Brain microvascular endothelial cell (primary cell): ENCODE results near the gene MRPL10.

ENCODE experiments used
- DNase-seq: peaks from one replicate; pipeline ENCODE4 v3.0.0-alpha.2; 2020
- H3K27ac ChIP-seq: fragments of 250-450 bp; sonication (Bioruptor Pico); 2 replicates; pipeline ENCODE4 v1.5.1; 2020; ENCODE audit warnings: mild to moderate bottlenecking, moderate library complexity
- H3K27me3 ChIP-seq: fragments of 250-450 bp; sonication (Bioruptor Pico); replicated peaks from 2 replicates; pipeline ENCODE4 v1.5.1; 2020; ENCODE audit warnings: mild to moderate bottlenecking
- H3K36me3 ChIP-seq: fragments of 250-450 bp; sonication (Bioruptor Pico); replicated peaks from 2 replicates; pipeline ENCODE4 v1.5.1; 2020; ENCODE audit warnings: mild to moderate bottlenecking
- H3K4me3 ChIP-seq: 2 replicates; pipeline ENCODE4 v1.5.1; 2011; ENCODE audit warnings: low read depth, mild to moderate bottlenecking, control low read depth, low read length, moderate library complexity
- in situ Hi-C: cut with HindIII; loops from 2 replicates; pipeline ENCODE4 v1.10.0; 2017; ENCODE audit warnings: low sequenced_read_pairs, low pct_ligation_motif_present
- TF ChIP-seq, protein P1 (sequence below): IDR thresholded peaks from 2 replicates; pipeline ENCODE4 v1.5.1; 2011; ENCODE audit warnings: low read depth, mild to moderate bottlenecking, moderate library complexity, low read length, control low read depth, inconsistent platforms; ENCODE audit errors: missing control alignments

The MRPL10 gene

DNA sequence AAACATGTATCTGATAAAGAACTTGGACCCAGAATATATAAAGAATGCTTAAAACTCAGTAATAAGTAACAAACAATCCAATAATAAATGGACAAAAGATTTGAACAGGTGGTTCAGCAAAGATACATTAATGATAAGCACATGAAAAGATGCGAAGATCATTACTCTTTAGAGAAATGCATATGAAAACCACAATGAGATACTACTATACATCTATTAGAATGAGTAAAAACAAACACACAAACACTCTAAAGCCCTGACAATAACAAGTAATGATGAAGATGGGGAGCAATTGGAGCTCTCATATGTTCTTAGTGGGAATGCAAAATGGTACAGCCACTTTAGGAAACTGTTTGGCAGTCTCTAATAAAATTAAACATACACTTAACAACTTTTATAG, 38.9 kb downstream of the MRPL10 start:
- Histone ChIP-seq H3K27me3 (peaks cover 48% of the 10 kb centered on the region), H3K4me3 (no peak overlapping the region), H3K36me3 (no peaks in the 10 kb centered on the region), H3K27ac (no peak overlapping the region)
- DNase-seq = no peak
- in situ Hi-C loops = no loop called here
- TF ChIP-seq, protein P1, sequence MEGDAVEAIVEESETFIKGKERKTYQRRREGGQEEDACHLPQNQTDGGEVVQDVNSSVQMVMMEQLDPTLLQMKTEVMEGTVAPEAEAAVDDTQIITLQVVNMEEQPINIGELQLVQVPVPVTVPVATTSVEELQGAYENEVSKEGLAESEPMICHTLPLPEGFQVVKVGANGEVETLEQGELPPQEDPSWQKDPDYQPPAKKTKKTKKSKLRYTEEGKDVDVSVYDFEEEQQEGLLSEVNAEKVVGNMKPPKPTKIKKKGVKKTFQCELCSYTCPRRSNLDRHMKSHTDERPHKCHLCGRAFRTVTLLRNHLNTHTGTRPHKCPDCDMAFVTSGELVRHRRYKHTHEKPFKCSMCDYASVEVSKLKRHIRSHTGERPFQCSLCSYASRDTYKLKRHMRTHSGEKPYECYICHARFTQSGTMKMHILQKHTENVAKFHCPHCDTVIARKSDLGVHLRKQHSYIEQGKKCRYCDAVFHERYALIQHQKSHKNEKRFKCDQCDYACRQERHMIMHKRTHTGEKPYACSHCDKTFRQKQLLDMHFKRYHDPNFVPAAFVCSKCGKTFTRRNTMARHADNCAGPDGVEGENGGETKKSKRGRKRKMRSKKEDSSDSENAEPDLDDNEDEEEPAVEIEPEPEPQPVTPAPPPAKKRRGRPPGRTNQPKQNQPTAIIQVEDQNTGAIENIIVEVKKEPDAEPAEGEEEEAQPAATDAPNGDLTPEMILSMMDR = no peak

DNA sequence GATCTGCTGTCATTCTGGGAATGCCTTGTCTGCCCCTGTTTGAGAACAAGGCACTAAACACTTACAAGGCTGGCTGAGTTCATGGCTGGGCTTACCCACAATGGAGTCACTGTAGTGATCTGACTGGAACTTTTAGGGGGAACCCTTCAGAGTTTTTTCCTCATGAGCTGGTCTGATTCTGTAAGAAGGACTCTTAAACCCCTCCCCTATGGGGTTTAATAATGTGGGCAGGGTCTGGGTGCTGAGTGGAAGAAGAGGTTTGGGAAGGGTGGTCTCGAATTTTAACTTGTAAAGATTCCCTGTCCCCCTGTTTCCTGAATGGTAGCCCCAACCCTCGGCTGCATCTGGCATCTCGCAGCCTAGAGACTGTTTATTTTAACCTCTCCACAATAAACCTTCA, 40.3 kb downstream of the MRPL10 start:
- H3K27ac ChIP-seq = no peak overlapping the region
- no peaks in the 10 kb centered on the region for H3K36me3 ChIP-seq
- no peak for DNase-seq
- peaks cover 48% of the 10 kb centered on the region for H3K27me3 ChIP-seq
- in situ Hi-C loops = no loop called here
- TF ChIP-seq, protein P1 = no peak
- H3K4me3 ChIP-seq = no peak overlapping the region

DNA sequence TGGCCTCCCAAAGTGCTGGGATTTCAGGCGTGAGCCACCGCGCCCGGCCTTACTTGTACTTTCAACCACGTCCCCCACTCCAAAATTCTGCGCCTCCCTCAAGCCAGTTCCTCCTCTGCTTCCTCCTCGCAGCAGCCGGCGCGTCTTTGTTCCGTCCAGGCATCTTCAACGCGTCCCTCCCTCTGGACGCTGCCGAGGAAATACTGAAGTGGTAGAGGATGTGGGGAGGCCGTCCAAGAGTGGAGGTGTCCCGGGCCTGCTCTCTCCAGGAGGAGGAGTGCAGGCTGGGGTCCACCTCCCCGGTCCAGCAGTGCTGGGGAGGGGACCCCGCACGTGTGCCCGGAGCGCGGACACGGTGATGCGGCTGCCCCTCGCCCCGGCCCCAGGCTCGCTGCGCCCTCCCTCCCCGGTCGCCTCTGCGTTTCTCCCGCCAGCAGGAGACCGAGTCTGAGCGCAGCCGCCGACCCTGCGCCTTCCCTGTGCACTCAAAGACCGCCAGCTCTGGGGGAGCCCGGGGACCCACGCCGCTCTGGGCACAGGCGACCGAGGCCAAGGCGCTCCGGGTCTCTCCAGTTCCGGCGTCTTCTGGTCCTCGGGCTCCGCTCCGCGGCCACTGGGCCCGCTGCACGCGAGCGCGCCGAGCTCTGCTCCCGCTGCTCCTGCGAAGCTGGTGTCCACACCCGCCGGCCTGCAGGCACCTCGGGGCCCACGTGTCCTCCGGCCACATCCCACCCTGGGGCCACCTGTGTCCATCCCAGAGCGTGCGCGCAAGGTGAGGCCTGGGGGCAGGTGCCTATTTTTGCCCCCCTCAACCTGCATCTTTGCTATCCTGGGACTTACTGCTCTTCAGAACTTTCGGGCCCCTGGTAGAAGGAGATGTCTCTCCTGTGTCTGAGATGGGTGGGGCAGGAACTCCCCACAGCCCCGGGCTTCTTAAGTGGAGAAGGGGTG, 41.5 kb downstream of the MRPL10 start:
- Histone ChIP-seq H3K27ac (no peak overlapping the region), H3K27me3 (peaks cover 45% of the 10 kb centered on the region), H3K36me3 (no peaks in the 10 kb centered on the region), H3K4me3 (peak overlapping the region; percentile 31)
- peak; percentile 19 for DNase-seq
- in situ Hi-C loops = no loop called here
- TF ChIP-seq, protein P1 = peak; percentile 59

DNA sequence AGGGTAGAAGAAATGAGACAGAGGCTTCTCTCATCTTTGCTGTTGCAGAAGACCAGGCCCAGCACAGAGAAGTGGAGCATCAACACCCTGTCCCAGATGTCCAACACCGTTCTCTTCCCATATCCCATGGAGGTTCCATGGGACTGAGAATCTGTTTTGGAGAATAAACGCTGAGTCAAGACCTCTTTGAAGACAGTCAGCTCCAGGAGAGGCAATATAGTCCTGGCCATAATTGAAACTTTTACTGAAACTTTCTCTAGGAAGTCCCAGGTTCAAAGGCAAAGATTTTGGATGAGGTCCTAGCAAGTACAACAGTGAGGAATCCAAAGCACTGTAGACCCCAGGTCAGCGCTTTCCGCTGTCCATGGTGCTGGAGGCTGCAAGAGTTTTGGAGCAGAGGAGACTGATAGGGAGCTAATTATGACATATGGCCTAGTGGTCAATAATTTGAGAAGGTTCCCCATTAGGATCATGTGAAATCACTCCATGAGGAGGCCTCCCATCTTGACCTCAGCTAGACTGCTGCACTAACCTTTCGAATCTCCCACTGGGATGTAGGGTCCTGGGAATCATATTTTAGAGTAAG, 45.7 kb downstream of the MRPL10 start:
- H3K27me3 ChIP-seq = peaks cover 22% of the 10 kb centered on the region
- in situ Hi-C loops = no loop called here
- no peak for DNase-seq

DNA sequence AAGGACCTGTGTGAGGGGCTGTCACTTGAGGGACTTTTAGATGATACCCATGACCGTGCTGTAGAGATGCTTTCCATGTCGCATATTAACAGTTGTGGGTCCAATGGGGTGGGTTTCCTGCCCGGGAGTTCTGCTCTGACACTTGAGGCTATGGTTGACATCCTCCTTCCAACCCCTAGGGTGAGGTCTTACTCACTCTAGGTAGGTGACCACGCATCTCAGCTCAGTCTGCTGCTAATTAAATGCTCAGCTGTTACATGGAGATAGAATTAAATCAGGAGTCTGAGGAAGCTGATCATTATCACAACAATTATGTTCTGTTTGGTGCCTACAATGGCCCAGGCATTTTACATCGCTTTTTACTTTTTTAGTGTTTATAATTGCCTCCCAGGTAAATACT, 49.9 kb downstream of the MRPL10 start:
- DNase-seq = no peak
- Histone ChIP-seq H3K36me3 (no peaks in the 10 kb centered on the region), H3K27ac (no peak overlapping the region), H3K4me3 (no peak overlapping the region), H3K27me3 (peaks cover 23% of the 10 kb centered on the region)
- in situ Hi-C loops = no loop called here
- TF ChIP-seq, protein P1 = no peak

More for the DNA sequence above, 45.7 kb downstream of the MRPL10 start:
- Histone ChIP-seq H3K27ac (no peak overlapping the region), H3K4me3 (no peak overlapping the region), H3K36me3 (no peaks in the 10 kb centered on the region)
- TF ChIP-seq, protein P1 = no peak
